Measurements from ENCODE around the gene DGKA.
"Not testable (repeated sequence)": the region's sequence is repeated elsewhere in the genome, so short reads cannot be mapped to it uniquely, and the experiment has no call there.

Gene DGKA

DNA sequence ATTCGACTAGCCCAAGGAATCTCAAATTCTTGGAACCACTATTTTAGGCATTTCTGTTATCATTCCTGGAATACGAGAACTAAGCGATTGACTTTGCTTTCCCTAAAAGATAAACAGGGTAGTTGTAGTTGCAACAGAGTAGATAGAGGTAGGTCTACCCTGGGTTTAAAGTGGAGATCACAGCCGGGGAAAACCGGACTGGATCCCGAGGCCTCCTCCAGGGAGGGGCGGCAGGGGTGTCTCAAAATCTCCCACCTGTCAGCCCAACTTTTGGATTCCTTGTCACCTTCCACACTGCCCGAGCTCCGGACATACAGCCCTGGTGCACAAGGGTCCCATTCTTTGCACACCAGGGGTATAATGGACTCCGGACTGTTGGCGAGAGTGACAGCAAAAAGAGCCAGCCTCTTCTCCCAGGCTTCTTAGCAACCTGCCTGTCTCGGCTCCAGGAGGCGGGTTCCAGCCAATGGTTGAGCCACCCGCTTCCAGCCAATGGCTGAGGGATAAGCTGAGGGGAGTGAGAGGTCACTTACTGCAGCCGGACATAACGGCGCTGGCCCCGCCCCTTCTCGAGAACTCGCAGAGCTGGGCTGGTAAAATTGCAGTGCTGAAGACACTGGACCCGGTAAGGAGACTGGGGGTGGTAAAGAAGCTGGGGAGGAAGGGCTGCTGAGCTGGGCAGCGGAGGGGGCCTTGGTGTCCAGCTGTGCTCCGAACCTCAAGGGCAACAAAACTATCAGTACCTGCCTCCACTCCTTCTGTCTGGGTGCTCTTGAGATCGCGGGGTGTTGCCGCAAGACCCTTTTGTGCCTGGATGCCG, 66.0 kb downstream of the DGKA start, which contains the start of gene SUOX:
TSS of gene SUOX (plus strand) at position 562 of the 820 bp plus-strand sequence. CDS start 4,946 bp downstream, outside the sequence.
- peak; percentile 91 for DNase-seq (ENCODE audit: low read depth, low spot score)

DNA sequence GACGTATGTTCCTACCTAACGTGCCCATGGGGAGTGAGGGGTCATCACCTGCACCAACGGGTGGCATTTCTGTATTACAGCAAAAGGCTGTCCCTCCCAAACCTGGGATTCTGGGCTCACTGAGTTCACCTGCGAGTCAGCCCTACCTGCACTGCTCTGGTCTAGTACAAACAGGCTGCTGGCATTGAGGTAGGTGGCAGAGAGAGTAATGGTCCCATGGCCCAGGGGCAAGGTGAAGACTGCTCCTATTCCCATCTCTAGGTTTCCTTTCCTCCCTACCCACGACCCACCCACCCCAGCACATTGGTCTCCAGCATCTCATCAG, 66.5 kb downstream of the DGKA start:
- DNase-seq (ENCODE audit: low read depth, low spot score) = no peak

DNA sequence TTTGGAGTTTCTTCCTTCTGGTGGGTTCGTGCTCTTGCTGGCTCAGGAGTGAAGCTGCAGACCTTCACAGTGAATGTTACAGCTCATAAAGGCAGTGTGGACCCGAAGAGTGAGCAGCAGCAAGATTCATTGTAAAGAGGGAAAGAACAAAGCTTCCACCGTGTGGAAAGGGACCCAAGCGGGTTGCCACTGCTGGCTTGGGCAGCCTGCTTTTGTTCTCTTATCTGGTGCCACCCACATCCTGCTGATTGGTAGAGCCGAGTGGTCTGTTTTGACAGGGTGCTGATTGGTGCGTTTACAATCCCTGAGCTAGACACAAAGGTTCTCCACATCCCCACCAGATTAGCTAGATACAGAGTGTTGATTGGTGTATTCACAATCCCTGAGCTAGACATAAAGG, 68.6 kb downstream of the DGKA start:
- not testable (repeated sequence) for DNase-seq (ENCODE audit: low read depth, low spot score)

DNA sequence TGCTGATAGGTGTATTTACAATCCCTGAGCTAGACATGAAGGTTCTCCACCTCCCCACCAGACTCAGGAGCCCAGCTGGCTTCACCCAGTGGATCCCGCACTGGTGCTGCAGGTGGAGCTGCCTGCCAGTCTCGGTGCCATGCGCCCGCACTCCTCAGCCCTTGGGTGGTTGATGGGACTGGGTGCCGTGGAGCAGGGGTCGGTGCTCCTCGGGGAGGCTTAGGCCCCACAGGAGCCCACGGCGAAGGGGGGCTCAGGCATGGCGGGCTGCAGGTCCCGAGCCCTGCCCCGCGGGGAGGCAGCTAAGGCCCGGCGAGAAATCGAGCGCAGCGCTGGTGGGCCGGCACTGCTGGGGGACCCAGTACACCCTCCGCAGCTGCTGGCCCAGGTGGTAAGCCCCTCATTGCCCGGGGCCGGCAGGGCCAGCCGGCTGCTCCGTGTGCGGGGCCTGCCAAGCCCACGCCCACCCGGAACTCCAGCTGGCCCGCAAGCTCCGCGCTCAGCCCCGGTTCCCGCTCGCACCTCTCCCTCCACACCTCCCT, 69.1 kb downstream of the DGKA start:
- DNase-seq (ENCODE audit: low read depth, low spot score) = not testable (repeated sequence)

DNA sequence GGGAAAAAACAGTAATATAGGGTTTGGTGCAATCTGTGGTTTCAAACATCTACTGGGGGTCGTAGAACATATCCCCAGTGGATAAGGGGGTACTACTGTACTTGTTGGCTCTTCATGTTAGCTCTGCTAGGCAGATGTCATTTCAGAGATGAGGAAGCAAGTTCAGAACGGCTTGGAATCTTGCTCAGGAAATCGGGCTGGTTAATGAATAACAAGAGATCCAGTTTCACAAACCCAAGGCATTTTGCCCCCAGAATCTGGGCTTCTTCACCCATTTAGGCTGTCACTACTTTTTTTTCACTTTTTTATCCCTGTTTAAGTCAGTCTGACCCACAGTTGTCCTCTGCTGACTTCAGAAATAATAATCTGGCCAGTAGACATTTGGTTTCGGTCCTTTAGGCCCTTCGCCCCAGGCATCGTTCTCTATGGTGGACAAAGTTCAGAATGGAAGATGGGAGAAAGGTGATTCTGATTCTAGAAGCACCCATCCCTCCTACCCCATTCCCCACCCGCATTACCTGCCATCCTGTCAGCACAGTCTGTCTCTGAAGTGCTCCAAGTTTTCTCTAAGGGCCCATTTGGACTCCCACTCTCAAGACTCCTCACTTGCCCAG, 70.6 kb downstream of the DGKA start:
- no peak for DNase-seq (ENCODE audit: low read depth, low spot score)

DNA sequence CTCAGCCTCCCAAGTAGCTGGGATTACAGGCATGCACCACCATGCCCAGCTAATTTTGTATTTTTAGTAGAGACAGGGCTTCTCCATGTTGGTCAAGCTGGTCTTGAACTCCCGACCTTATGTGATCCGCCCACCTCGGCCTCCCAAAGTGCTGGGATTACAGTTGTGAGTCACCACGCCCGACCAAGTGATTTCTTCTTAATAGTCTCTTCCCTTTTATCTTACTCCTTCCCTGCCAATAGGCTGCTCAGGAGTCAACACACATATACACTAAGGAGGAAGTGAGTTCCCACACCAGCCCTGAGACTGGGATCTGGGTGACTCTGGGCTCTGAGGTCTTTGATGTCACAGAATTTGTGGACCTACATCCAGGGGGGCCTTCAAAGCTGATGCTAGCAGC, 72.4 kb downstream of the DGKA start:
- DNase-seq (ENCODE audit: low read depth, low spot score) = not testable (repeated sequence)
